ENCODE data around the gene SAE1. TPM values are rescaled to one million over a fixed set of nuclear protein-coding genes. Genes with fewer than 3 reads are reported as not detected.
A peak's percentile ranks its signal among the peaks of the same experiment; 100 is the strongest.

Gene SAE1
- total RNA-seq, 1 experiment from 2014 or later: 234 TPM

GRCh38 chr19:47239152-47239551 is 108.5 kb downstream of the SAE1 start:
- no peak for TF ChIP-seq CTCF (conservative IDR thresholded peaks at IDR 0.05)
- Histone ChIP-seq H2BK120ac (ENCODE audit: low read depth, low read length, poor library complexity, severe bottlenecking) (no peak overlapping the region), H2AK5ac (ENCODE audit: insufficient read length, low read length) (no peak overlapping the region), H2BK5ac (ENCODE audit: insufficient read length, low read length) (no peak overlapping the region), H3T11ph (ENCODE audit: low read length) (no peak overlapping the region), H4K20me1 (ENCODE audit: control insufficient read depth, insufficient read depth, insufficient read length) (no peaks in the 10 kb centered on the region), H2BK12ac (ENCODE audit: insufficient read length, low read depth, low read length) (no peak overlapping the region), H2AFZ (ENCODE audit: low read length) (no peak overlapping the region), H4K91ac (ENCODE audit: insufficient read length, low read depth, low read length) (no peak overlapping the region), H3K56ac (ENCODE audit: insufficient read length, low read depth, low read length) (no peak overlapping the region), H3K14ac (ENCODE audit: insufficient read depth, low read length) (no peak overlapping the region), H4K8ac (replicated peaks; ENCODE audit: insufficient read length, low read depth, low read length) (no peak overlapping the region), H3K4me1 (ENCODE audit: insufficient read depth, low read length) (peaks cover 3% of the 10 kb centered on the region; the same call in 1 of the 2 replicates), H3K23me2 (ENCODE audit: insufficient read length, low read depth, low read length, poor library complexity, severe bottlenecking) (peaks cover 14% of the 10 kb centered on the region), H3K18ac (ENCODE audit: insufficient read length, low read depth, low read length) (no peak overlapping the region), H3K27ac (ENCODE audit: insufficient read length, low read depth, low read length) (no peak overlapping the region), H3K79me1 (ENCODE audit: insufficient read depth, low read depth, low read length, poor library complexity, severe bottlenecking) (no peaks in the 10 kb centered on the region), H4K5ac (ENCODE audit: insufficient read length, low read depth, low read length) (no peak overlapping the region), H2BK20ac (ENCODE audit: low read depth, low read length, poor library complexity, severe bottlenecking) (no peak overlapping the region), H3K4me2 (ENCODE audit: insufficient read depth, insufficient read length, low read length) (peak overlapping the region; percentile 81), H3K9ac (ENCODE audit: extremely low read depth, insufficient read length, low read length) (no peak overlapping the region), H3K79me2 (ENCODE audit: insufficient read depth, low read length) (no peaks in the 10 kb centered on the region), H3K27me3 (ENCODE audit: insufficient read depth, low read length) (peaks cover 2% of the 10 kb centered on the region; the same call in 1 of the 2 replicates), H3K23ac (ENCODE audit: insufficient read length, low read depth, low read length) (no peak overlapping the region), H2BK15ac (ENCODE audit: low read depth, low read length) (no peak overlapping the region), H3K4ac (ENCODE audit: low read depth, low read length) (no peak overlapping the region), H3K9me3 (ENCODE audit: control insufficient read depth, low read depth, low read length) (no peaks in the 10 kb centered on the region)
- Mint-ChIP-seq H3K4me1 (peaks cover 13 to 22% of the 10 kb centered on the region in 2 experiments), H3K27ac (no peak overlapping the region; a peak in 2 of 7 replicates), H3K27me3 (ENCODE audit: low read depth) (peaks cover 28% of the 10 kb centered on the region), H3K9me3 (peaks cover 0 to 3% of the 10 kb centered on the region in 2 experiments; a peak in 2 of 5 replicates), H3K36me3 (ENCODE audit: insufficient read depth in 1 of 3, low read depth in 3 of 3) (no peaks in the 10 kb centered on the region; a peak in 1 of 7 replicates), H3K4me3 (peak overlapping the region; percentile 60 to 77)
- no peak for DNase-seq
- WGBS (ENCODE audit: extremely low coverage, insufficient read length, low lambda C conversion rate): no CpG with 5 or more reads among the region's 16 CpGs

Data from H9 (cell line).